Measurements from ENCODE around the gene OXNAD1. TPM values are rescaled to one million over a fixed set of nuclear protein-coding genes. Genes with fewer than 3 reads are reported as not detected.
A peak's percentile ranks its signal among the peaks of the same experiment; 100 is the strongest.

The OXNAD1 gene
- total and polyA plus RNA-seq, 2 of the 13 experiments (the other 11 are each of a cell fraction or from before 2014, with no cell fraction given) = 9.9 to 18.8 TPM

DNA sequence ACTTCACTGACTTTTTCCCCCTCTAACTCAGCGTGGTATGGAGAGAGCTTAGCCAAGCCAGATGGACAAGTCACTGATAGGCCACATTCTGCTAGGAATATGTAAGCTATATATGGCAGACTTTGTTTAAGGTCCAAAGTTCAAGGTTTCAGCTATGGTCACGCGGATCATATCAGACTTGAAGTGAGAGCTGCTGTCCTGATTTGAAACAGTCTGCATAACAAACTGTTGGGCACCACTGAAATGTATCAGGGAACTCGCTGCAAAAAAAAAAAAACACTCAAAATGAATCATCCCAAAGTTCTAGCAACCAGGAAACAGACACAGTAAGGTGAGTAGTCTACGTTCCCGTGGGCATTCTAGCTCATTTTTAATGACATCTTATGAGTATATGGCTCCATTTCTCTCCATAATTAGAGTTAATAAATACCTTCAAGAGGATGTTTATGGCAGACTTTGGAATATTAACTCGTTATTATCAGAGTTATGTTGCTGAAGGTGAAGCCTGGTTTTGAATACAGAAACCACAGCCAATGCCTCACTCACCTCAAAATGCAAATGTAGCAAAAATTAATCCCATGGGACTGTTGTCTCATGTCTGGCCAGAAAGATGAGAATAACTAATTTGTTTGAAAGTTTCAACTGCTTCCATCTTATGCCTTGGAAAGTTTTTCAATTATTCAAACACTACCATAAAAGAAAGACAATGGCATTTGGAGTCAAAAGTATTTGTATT, 12.6 kb upstream of the OXNAD1 start (continued):
- TF ChIP-seq ZGPAT (CRISPR knock-in tag; IDR thresholded peaks at IDR 0.05) (0 out of 2 replicates have a peak, but pooled peaks have one; percentile 27), HNRNPL (IDR thresholded peaks at IDR 0.05; ENCODE audit: low read depth, low read length) (no peak), POLR2AphosphoS5 (IDR thresholded peaks at IDR 0.05; ENCODE audit: low read depth, low read length) (0 out of 2 replicates have a peak, but pooled peaks have one; percentile 15), TP53 (CRISPR knock-in tag; conservative IDR thresholded peaks at IDR 0.05) (no peak), ZNF253 (CRISPR knock-in tag; IDR thresholded peaks at IDR 0.05; ENCODE audit: borderline replicate concordance) (no peak), TRIM24 (CRISPR knock-in tag; IDR thresholded peaks at IDR 0.05) (no peak), RBFOX2 (IDR thresholded peaks at IDR 0.05; ENCODE audit: low read depth, low read length) (no peak), ZNF766 (CRISPR knock-in tag; IDR thresholded peaks at IDR 0.05; ENCODE audit: borderline replicate concordance) (no peak), MAF1 (CRISPR knock-in tag; IDR thresholded peaks at IDR 0.05; ENCODE audit: borderline replicate concordance) (no peak), CHD2 (IDR thresholded peaks at IDR 0.05; ENCODE audit: low read depth, low read length) (no peak), TCF7 (IDR thresholded peaks at IDR 0.05; ENCODE audit: low read depth) (no peak), CREB1 (IDR thresholded peaks at IDR 0.05) (no peak), CREB1 (CRISPR knock-in tag; IDR thresholded peaks at IDR 0.05) (peak; percentile 48; the same call in 1 of the 2 replicates), CHD4 (IDR thresholded peaks at IDR 0.05; ENCODE audit: borderline replicate concordance, low read length) (no peak), USF2 (IDR thresholded peaks at IDR 0.05; ENCODE audit: low read depth, low read length) (0 out of 2 replicates have a peak, but pooled peaks have one; percentile 11), USF2 (CRISPR knock-in tag; IDR thresholded peaks at IDR 0.05; ENCODE audit: borderline replicate concordance) (peak; percentile 75), KMT2B (CRISPR knock-in tag; IDR thresholded peaks at IDR 0.05) (no peak), YEATS4 (CRISPR knock-in tag; IDR thresholded peaks at IDR 0.05; ENCODE audit: borderline replicate concordance) (peak; percentile 46; the same call in 1 of the 2 replicates), ZNF44 (CRISPR knock-in tag; IDR thresholded peaks at IDR 0.05) (no peak), THAP11 (CRISPR knock-in tag; IDR thresholded peaks at IDR 0.05) (peak; percentile 42; the same call in 1 of the 2 replicates), ZBTB8A (CRISPR knock-in tag; IDR thresholded peaks at IDR 0.05; ENCODE audit: borderline replicate concordance, low read depth) (no peak), ZNF564 (CRISPR knock-in tag; IDR thresholded peaks at IDR 0.05) (no peak)
- TF ChIP-seq, protein P1, sequence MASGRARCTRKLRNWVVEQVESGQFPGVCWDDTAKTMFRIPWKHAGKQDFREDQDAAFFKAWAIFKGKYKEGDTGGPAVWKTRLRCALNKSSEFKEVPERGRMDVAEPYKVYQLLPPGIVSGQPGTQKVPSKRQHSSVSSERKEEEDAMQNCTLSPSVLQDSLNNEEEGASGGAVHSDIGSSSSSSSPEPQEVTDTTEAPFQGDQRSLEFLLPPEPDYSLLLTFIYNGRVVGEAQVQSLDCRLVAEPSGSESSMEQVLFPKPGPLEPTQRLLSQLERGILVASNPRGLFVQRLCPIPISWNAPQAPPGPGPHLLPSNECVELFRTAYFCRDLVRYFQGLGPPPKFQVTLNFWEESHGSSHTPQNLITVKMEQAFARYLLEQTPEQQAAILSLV (CRISPR knock-in tag; IDR thresholded peaks at IDR 0.05; ENCODE audit: borderline replicate concordance) = no peak
- TF ChIP-seq, protein P2, sequence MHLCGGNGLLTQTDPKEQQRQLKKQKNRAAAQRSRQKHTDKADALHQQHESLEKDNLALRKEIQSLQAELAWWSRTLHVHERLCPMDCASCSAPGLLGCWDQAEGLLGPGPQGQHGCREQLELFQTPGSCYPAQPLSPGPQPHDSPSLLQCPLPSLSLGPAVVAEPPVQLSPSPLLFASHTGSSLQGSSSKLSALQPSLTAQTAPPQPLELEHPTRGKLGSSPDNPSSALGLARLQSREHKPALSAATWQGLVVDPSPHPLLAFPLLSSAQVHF (CRISPR knock-in tag; IDR thresholded peaks at IDR 0.05) = no peak
- TF ChIP-seq, protein P3, sequence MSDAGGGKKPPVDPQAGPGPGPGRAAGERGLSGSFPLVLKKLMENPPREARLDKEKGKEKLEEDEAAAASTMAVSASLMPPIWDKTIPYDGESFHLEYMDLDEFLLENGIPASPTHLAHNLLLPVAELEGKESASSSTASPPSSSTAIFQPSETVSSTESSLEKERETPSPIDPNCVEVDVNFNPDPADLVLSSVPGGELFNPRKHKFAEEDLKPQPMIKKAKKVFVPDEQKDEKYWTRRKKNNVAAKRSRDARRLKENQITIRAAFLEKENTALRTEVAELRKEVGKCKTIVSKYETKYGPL (CRISPR knock-in tag; IDR thresholded peaks at IDR 0.05) = no peak

All from HepG2 (cell line).